Subcutaneous adipose tissue (tissue), 4 donors: ENCODE data around the gene TRAM2. TPM values are rescaled to one million over a fixed set of nuclear protein-coding genes. Genes with fewer than 3 reads are reported as not detected.

Experiments
- CTCF ChIP-seq: fragments of 450-650 bp; IDR thresholded peaks from one replicate; pipeline ENCODE4 v1.5.1; 2016; ENCODE audit warnings: low read depth, mild to moderate bottlenecking, control low read depth, antibody characterized with exemption, moderate library complexity
- total RNA-seq, 4 donors: library from RNA; depleted of rRNA; stranded (reverse); fragments of >200 nt; gene quantifications; one replicate each; pipeline ENCODE4 v1.1.0, GENCODE V29; 2016

Gene TRAM2
- total RNA-seq, 4 donors from 2014 or later, result 18.3 to 39.1 (median 27.6) TPM

GRCh38 chr6:52574709-52575501 is 2.0 kb downstream of the TRAM2 start:
- TF ChIP-seq CTCF, result no peak

GRCh38 chr6:52573295-52573694 is 3.6 kb downstream of the TRAM2 start:
- TF ChIP-seq CTCF, result no peak

- no peak for TF ChIP-seq CTCF
Measured at GRCh38 chr6:52572536-52572935, 4.3 kb downstream of the TRAM2 start.

GRCh38 chr6:52571099-52571755 is 5.6 kb downstream of the TRAM2 start:
- no peak for TF ChIP-seq CTCF

- no peak for TF ChIP-seq CTCF
Measured at GRCh38 chr6:52570291-52570700, 6.6 kb downstream of the TRAM2 start.

- no peak for TF ChIP-seq CTCF
Measured at GRCh38 chr6:52568320-52568719, 8.5 kb downstream of the TRAM2 start.

- TF ChIP-seq CTCF, result no peak
Measured at GRCh38 chr6:52566853-52567279, 10.0 kb downstream of the TRAM2 start.
